ENCODE measurements around the gene GRID2.
A peak's percentile ranks its signal among the peaks of the same experiment; 100 is the strongest.
"Not testable (repeated sequence)": the region's sequence is repeated elsewhere in the genome, so short reads cannot be mapped to it uniquely, and the experiment has no call there.

The GRID2 gene

DNA sequence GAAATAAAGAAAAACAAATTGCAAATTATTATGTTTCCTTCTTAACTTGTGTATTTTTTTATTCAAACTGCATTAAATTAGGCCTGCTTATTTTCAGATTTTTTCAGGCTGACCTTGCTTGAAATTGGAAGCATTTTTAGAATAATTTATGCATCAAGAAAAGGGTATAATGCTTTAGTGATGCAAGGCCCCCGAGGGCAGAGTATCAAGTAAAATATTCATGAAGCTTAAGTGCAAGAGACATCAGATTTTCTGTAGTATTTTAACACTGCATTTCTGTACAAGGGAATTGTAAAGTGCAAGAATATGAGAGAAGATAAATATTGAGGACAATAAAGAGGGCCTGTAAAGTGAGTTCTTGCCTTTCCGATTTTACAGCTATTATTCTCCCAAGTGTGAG is 1039.0 kb downstream of the GRID2 start:
- DNase-seq = no peak

DNA sequence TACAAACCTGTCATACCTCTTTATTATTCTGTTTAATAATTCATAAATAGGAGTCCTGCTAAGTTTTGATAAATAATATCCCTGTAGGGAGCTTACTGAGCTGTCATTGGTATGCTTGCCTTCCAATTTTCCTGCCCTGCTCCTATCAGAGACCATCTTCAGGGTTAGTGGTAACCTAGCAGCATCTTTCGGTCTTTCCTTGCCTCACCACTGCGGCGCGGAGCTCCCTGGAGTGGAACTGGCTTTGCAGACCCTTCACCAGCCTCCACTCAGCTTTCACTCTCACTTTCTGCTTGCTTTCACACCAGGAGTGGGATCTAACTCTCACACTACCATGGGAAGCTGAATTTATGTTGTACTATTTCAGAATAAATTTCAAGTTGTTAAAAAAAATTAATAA is 1043.1 kb downstream of the GRID2 start:
- no peak for DNase-seq

DNA sequence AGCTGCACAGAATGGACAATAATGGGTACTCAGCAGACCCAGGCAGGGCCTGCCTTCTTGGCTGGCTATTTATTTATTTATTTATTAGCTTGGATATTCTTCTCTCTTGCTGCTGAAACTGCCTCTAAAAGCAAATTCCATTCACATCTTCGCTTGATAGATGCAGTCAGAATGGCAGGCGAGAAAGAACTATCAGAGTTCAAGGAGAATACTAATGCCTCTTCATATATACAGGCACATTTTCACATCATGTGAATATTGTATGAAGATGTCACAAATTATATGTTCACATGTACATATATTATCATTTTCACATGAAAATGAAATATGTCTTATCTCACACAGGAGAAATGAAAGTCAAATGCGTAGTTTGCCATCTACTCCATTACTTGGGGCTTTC is 1045.1 kb downstream of the GRID2 start:
- DNase-seq = no peak

DNA sequence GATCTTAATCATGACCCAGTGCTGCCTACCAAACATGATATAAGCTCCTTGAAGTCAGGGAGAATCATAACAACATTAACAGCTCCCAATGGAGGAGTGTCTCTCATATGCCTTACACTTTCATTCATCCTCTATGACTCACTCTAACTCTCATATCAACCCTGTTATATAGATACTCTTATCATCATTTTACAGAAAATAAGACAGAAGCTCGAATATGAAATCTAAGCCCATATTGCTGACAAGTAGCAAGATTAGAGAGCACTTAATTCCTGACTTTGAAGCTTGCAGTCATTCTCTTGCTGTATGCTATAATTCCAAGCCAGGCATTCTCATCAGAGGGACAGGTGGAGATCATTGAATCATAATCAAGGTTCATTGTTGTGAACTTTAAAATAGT is 1048.1 kb downstream of the GRID2 start:
- DNase-seq = no peak

DNA sequence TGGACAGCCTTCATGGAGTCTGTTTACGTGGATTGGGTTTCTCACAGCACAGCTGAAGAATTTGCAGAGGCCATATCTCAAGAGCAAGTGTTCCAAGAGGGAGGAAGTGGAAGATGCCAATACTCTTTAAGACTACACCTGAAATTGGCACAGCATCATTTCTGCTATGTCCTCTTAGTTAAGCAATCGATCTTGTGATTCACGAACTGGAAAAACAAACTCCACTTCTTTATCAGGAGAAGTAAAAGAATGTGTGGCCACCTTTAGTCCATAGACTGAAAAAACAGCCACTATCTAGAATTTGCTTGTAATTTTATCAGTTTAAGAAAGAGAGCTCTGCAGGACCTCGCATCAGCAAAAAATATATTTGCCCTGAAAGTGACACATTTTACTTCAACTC is 1051.6 kb downstream of the GRID2 start:
- DNase-seq = no peak

DNA sequence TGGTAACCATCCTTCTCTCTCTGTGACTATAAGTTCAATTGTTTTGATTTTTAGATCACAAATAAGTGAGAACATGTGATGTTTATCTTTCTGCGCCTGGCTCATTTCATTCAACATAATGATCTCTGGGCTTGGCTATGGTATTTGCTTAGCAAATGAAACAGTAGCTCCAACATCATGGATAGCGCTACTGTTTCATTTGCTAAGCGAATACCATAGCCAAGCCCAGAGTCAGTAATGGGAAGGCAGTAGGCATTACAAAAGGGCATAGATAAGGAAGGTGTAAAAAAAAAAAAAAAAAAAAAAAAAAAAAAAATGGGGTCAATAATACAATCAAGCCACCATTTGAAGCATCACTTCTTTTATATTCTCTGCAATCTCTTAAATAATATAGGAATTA is 1055.8 kb downstream of the GRID2 start:
- peak; percentile 46 for DNase-seq

DNA sequence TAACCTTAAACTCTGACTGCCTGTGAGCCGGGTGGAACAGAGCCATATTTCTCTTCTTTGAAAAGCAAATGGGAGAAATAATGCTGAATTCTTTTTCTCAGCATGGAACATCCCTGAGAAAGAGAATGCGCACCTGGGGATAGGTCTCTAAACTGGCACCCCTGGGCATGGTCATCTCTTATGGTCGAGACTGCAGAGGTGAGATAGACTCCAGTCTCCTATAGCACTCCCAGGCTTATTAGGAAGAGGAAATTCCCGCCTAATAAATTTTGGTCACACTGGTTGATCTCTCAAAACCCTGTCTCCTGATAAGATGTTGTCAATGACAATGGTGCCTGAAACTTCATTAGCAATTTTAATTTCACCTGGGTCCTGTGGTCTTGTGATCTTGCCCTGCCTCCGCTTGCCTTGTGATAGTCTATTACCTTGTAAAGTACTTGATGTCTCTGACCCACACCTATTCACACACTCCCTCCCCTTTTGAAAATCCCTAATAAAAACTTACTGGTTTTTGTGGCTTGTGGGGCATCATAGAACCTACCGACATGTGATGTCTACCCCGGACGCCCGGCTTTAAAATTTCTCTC is 1062.5 kb downstream of the GRID2 start:
- DNase-seq = not testable (repeated sequence)

DNA sequence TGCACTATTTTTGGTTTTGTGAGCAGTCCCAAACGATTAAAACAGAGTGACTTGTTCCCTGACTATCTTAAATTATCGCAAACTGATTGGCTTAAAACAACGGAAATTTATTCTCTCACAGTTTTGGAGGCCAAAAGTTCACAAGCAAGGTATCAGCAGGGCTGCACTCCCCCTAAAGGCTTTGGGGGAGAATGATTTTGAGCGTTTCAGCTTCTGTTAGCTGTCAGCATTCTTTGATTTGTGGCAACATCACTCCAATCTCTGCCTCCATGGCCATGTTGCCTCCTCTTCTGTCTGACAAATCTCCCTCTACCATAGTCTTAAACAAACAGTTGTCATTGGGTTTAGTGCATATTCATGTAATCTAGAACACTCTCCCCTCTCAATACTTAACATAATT is 1065.2 kb downstream of the GRID2 start:
- DNase-seq = no peak

DNA sequence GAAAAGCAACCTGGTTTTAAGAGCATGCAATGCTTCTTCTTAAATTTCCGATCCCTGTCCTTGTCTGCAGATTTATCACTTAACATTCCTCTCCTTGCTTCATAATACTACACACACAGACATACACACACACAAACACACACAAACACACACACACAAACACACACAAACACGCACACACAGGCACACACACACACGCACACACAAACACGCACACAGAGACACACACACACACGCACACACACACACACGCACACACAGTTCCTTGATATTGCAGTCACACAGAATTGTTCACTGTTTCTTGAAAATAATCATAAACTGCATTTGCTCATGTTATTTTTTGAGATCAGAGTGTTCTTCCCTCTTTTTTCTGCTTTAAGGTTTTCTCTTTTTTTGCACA is 1066.5 kb downstream of the GRID2 start:
- DNase-seq = no peak

DNA sequence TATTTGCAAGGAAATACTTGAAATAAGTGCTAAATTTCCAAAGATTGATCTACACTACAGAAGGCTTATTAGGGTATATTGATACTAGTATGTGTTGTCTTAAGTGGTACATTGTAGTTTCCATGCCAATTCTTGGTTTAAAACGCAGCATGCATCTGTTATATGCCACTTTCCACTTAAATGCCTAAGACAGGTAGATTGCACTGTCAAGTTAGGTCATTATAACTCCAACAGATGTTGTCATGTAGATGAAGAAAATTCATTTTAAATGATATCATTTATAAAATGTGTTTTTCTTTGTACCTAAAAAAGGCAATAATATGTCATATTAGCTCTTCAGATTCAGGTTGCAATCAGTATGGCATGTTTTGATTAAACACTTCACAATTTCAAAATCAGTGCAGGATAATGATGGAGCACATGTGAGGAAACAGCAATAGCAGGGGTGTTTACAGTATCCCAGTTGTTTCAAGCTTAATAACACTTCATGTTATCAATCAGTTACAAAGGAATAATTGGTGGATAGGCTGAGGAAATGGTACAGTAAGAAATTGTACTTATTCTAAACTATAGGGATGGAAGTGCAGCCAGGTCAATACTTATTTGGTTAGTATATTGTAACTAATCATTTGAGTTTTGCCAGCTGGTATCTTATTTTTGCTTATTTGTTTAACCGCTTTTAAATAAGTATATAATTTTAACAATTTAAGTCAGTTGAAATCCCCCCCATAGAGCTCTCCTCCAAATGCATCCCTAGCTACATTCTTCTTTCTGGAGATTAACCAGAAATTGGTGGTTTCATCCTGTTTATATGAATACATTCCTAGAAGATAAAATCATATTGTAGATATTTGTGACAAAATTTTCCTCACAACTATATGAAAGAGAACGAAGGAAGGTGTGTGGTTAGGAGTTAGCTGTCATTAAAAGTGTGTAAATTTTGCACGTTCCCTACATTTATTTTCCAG is 1070.4 kb downstream of the GRID2 start:
- DNase-seq = peak; percentile 7

DNA sequence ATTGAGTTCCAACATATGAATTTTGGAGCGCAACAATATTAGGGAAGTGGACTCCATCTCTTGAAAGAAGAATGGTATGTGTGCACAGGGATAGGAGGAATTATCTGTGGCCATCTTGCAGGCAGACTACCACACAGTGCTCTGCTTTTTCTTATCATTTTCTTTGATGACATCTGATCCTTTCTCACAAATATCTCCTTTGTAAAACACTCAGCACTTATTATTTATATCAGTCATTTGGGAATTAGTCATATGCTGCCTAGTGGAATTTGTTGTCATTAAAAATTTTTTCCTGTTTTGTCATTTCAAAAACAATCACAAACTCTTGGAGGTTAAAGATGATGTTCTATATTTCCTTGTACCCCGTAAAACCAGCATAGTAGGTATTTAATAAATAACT is 1080.5 kb downstream of the GRID2 start:
- DNase-seq = no peak

DNA sequence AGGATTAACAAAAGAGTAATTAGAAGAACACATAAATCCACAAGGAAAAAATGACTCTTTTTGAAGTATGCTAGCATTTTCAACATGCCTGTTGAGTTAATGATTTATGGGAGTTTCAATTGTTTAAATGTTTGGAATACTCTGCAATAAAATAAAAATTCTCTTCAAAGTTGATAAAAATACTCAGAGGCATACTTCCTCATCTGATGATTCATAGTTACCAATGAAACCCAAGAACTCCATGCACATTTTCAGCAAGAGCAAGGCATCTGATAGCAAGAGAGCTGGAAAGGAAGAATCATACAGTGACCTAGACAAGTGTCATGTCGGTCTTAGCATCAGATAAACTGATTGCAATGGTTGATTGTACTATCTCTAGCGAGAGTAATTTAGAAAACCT is 1081.1 kb downstream of the GRID2 start:
- DNase-seq = no peak

DNA sequence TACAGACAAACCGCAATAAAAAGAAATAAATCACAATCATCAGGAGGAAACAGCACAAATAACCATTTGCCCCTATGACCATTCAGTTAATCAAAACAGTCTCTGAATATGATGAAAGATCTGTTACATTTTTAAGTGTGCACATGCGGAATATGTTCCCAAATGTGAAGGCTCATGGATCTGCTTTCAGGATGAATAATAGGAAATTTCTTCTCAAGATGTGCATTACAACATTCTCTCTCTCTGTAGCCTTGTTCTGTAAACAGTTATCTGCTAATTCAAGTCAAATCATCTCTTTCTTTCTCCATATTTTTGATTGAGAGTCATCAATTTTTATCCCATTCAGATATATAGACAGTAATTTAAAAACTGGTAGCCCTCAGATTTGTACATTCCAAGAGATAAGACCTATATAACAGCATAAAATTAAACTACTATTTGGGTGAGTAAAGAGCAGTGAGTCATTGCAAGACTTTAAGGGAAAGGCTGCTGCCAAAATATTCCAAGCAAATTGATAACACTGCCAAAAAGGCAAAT is 1090.8 kb downstream of the GRID2 start:
- DNase-seq = no peak

DNA sequence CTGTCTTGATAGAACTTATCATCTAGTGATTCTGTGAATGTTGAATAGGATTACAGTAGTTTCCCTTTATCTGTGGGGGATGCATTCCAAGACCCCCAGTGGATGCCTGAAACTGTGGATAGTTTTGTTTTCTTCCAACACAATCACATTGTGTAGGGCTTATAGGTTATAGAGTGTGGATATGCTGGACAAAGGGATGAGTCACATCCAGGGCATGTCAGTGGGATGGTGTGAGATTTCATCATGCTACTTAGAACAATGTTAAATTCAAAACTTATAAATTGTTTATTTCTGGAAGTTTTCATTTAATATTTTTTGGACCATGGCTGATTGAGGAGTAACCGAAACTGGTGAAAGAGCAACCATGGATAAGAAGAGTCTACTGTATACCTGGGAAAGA is 1092.5 kb downstream of the GRID2 start:
- DNase-seq = no peak

DNA sequence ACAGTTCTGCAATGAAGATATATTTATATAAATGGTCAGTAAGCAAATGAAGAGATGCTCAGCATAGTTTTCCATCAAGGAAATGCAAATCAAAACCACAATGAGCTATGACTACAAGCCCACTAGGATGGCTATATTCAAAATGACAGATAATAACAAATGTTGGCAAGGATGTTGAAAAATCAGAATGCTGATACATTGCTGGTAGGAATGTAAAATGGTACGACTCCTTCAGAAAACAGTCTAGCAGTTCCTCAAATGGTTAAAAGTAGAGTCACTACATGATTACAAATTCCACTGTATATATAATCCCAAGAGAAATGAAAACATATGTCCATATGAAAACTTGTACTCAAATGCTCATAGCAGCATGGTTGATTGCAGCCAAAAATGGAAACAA is 1099.8 kb downstream of the GRID2 start:
- DNase-seq = no peak

DNA sequence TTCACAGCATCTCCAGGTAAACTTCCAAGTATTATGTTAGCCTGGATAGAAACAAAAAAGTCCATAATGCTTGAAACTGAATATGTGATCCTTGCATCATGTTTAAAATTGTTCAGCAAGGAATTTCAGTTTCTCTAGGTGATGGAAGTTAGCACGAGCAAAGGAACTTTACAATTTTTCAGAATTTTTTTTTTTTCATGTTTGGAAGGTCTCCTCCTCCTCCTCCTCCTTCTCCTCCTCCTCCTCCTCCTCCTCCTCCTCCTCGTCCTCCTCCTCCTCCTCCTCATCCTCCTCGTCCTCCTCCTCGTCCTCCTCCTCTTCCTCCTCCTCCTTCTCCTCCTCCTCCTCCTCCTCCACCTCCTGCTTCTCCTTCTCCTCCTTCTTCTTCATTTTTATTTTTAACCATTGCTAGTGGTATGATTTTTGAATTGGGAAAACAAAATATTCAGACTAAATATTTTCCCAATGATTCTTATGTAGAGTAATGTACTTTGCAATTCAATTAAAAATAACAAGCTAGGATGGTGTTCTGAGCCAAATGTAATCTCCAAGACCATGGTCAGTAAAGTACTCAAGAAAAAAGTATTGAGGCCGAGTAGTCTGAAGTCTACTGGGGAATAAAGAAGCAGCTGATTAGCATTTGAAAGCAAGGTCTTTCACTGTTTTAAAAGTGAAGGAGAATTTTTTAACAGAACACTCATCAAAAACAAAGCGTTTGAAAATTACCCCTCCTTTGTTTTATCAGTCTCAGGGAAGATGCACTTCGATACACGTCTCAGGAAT is 1103.9 kb downstream of the GRID2 start:
- DNase-seq = no peak

DNA sequence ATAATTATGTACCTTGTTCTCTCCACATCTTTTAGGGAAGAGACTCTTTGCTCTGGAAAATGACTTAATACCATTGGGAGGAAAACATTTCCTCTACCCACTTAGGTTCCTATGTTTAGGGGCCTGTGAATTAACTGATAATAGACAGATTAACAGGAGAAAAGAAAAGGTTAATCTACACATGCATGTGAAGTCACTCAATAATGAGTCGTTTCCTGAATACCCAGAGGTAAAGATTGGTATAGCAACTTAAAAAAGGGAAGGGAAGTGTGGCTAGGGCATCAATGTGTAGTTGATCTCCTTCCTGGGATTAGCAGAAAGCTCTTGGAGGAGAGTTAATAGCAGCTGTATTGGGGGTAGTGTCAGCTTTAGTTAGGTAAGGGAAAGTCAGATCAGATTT is 1105.3 kb downstream of the GRID2 start:
- DNase-seq = peak; percentile 63

DNA sequence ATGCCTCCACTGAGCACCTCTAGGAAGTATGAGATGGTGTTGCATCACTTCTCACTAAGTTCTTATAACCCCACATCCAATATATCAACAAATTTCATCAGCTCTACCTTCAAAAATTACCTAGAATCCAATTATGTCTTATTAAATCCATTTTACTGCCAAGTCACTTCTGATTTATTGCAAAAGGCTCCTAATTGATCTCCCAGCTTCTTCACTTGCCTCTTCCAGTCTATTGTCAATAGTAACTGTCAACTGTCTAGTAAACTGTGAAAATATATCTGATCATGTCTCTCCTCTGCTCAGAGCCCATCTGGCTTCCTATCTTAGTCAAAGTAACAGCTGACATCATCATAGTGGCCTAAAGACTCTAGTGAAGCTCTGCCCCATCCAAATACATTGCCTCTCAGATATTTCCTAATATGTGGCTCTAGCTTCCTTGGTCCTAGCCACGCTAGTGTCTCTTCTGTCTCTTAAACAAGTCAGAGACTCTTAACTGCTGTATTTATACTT is 1110.3 kb downstream of the GRID2 start:
- peak; percentile 83 for DNase-seq

DNA sequence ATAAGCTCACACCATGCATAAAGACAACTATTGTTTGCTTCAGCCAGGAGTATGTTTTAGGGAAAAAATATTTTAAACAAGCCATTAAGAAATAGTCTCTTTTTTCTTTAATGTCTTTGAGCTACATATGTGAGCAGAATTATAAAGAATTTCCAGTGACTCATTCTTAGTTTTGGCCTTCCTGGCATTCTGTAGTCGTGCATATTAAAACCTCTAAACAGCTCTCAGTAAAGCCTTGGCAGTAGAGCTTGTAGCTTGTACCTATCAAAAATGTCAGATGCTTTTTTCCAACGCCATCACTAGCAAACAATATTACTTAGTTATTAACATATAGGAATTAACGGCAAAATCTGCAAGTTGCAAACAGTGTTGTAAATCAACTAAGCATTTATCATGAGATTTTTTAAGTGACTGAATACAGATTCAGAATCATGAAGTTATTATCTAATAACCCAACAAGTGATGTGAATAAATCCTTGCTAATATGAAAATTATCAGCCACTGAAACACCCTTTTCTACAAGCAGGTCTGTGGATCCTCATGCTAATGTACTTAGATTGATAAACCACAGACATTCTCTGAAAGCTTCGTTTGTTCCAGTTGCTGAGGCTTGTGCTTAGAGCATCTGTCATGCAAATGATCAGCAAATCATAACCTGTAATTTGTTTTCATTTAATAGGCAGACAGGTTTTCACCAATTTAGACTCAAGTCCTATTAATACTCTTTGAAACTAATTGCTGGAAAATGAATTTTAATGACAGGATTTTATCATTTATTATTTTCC is 1112.8 kb downstream of the GRID2 start:
- peak; percentile 79 for DNase-seq

DNA sequence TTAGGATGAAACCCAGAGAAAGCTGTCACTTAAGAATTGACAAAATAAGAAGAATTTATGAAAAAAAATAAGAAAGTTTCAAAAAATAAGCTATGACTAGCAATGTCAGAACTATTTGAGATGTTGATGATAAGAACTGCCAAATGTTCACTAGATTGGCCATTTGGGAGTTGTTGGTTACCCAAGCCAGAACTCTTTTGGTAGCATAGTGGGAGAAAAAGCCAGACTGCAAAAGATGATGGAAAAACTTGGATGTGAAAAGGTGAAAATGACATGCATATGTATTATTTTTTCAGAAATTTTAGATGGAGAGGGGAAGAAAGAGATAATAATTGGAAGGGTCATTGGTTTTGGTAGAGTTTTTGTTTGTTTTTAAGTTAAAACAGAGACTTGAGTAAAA is 1127.6 kb downstream of the GRID2 start:
- no peak for DNase-seq

DNA sequence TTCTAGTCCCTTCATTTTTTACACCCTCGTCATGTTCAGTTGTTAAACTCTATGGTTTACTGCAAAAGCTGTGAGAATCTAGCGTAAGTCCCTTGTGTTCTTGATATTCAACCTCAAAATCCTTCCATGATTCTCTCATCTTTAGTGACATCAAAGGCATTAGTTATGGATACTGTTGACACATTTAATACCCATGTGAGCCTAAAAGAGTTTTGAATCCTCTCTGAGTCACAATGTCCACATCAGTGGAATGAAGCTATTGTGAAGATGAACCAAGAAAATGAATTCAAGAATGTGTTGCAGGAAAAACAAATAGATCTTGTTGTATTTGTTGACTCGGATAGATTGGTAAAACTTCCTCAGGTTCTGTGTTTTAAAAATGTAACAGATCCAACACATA is 1130.1 kb downstream of the GRID2 start:
- no peak for DNase-seq

DNA sequence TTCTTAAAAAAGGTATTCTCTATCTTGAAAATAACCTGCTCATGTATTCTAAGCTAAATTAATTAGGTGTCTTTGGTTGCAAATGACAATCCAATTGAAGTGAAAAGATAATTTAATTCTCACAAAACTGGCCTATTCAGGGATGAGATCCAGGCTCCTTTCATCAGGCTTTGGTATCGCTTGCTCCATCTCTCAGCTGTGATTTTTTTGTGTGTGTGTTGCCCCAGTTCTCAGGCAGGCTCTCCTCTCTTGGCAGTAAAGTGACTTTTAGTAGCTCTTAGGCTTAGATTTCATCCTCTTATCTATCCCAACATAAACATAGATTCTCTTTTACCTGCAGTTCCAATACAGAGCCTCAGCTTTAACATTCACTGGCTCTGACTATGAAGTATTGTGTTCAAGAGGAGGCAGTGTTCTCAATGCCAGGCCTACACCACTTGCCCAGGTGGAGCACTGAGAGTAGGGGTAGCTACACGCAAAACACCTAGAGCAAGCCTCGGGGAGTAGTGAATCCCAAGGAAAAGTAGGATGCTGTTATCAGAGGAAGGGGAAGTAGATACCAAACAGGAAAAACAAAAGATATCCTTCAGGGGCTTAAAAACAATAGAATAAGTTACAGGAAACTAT is 1132.3 kb downstream of the GRID2 start:
- DNase-seq = no peak

All from NCI-H69 (cell line).